ENCODE measurements around the gene CFDP1.

- TF ChIP-seq CTCF (IDR thresholded peaks at IDR 0.05) (no peak), POLR2A (IDR thresholded peaks at IDR 0.05) (no peak)
These were observed 58.9 kb downstream of the CFDP1 start for GRCh38 chr16:75374388-75374787.

All from adrenal gland (tissue), 5 donors.